DOHH2 (cell line): ENCODE results near the gene GRM4.

Experiments used
- H3F3A ChIP-seq: fragments of 200-600 bp; sonication (generic), shearing (Covaris generic); 2 replicates; pipeline ENCODE4 v1.6.0; 2016; ENCODE audit warnings: antibody characterized with exemption, mild to moderate bottlenecking; ENCODE audit not compliant: control insufficient read depth, insufficient read depth
- H3K27ac ChIP-seq: fragments of 200-600 bp; sonication (generic); 2 replicates; pipeline ENCODE4 v1.5.1; 2014; ENCODE audit warnings: low read depth, mild to moderate bottlenecking, low read length, moderate library complexity
- H3K27me3 ChIP-seq: fragments of 200-600 bp; sonication (generic); 2 replicates; pipeline ENCODE4 v1.6.1; 2014; ENCODE audit warnings: mild to moderate bottlenecking, low read length, mixed read lengths; ENCODE audit not compliant: control insufficient read depth
- H3K36me3 ChIP-seq: fragments of 200-600 bp; sonication (generic); 2 replicates; pipeline ENCODE4 v1.6.1; 2014; ENCODE audit warnings: mild to moderate bottlenecking, low read length, moderate library complexity, mixed read lengths; ENCODE audit not compliant: control insufficient read depth
- H3K4me1 ChIP-seq: fragments of 200-600 bp; sonication (generic); 2 replicates; pipeline ENCODE4 v1.6.1; 2014; ENCODE audit warnings: mild to moderate bottlenecking, low read length, mixed read lengths; ENCODE audit not compliant: control insufficient read depth
- H3K4me2 ChIP-seq: fragments of 200-600 bp; sonication (generic); 2 replicates; pipeline ENCODE4 v1.6.0; 2014; ENCODE audit warnings: mild to moderate bottlenecking, low read length, moderate library complexity
- H3K4me3 ChIP-seq: fragments of 200-600 bp; sonication (generic); 2 replicates; pipeline ENCODE4 v1.5.1; 2014; ENCODE audit warnings: mild to moderate bottlenecking, low read length, mixed read lengths
- H3K79me2 ChIP-seq: fragments of 200-600 bp; sonication (generic); 2 replicates; pipeline ENCODE4 v1.6.1; 2014; ENCODE audit warnings: mild to moderate bottlenecking, low read length, mixed read lengths; ENCODE audit not compliant: control insufficient read depth
- H3K9me2 ChIP-seq: fragments of 200-600 bp; sonication (generic); replicated peaks from 2 replicates; pipeline ENCODE4 v1.6.1; 2014; ENCODE audit warnings: mild to moderate bottlenecking, low read length, mixed read lengths; ENCODE audit not compliant: control insufficient read depth
- H3K9me3 ChIP-seq: fragments of 200-600 bp; sonication (generic); 2 replicates; pipeline ENCODE4 v1.6.1; 2014; ENCODE audit warnings: antibody characterized with exemption, low read length, mixed read lengths; ENCODE audit not compliant: control insufficient read depth, insufficient read depth
- H4K20me1 ChIP-seq: fragments of 200-600 bp; sonication (generic); 2 replicates; pipeline ENCODE4 v1.6.0; 2014; ENCODE audit warnings: low read depth, mild to moderate bottlenecking, antibody characterized with exemption, low read length, moderate library complexity; ENCODE audit not compliant: control insufficient read depth, insufficient read depth
- CTCF ChIP-seq: fragments of 200-600 bp; sonication (generic); IDR thresholded peaks from one replicate; pipeline ENCODE4 v1.5.1; 2014; ENCODE audit warnings: antibody characterized with exemption, mild to moderate bottlenecking, low read depth, low read length; ENCODE audit not compliant: poor library complexity, severe bottlenecking
- EZH2phosphoT487 ChIP-seq: fragments of 200-600 bp; sonication (generic); IDR thresholded peaks from 2 replicates; pipeline ENCODE4 v1.6.1; 2017; ENCODE audit warnings: borderline replicate concordance, mild to moderate bottlenecking, antibody characterized with exemption, low read length, moderate library complexity, mixed read lengths

GRM4 gene

GRCh38 chr6:33974030-33974429 lies 171.9 kb downstream of the GRM4 start:
- H3K27me3 ChIP-seq, result peaks cover 25% of the 10 kb centered on the region
- H3K4me3 ChIP-seq, result no peak overlapping the region
- H3K4me2 ChIP-seq, result no peak overlapping the region

GRCh38 chr6:33971580-33971979 lies 174.3 kb downstream of the GRM4 start:
- H3F3A ChIP-seq, result no peaks in the 10 kb centered on the region
- H3K4me1 ChIP-seq, result no peaks in the 10 kb centered on the region
- H3K27ac ChIP-seq, result no peak overlapping the region
- H3K4me3 ChIP-seq, result no peak overlapping the region
- no peaks in the 10 kb centered on the region for H3K36me3 ChIP-seq
- peaks cover 30% of the 10 kb centered on the region for H3K27me3 ChIP-seq
- TF ChIP-seq CTCF (no peak), EZH2phosphoT487 (no peak)
- H4K20me1 ChIP-seq, result no peaks in the 10 kb centered on the region
- no peaks in the 10 kb centered on the region for H3K79me2 ChIP-seq
- H3K4me2 ChIP-seq, result no peak overlapping the region
- H3K9me2 ChIP-seq, result no peaks in the 10 kb centered on the region
- H3K9me3 ChIP-seq, result no peaks in the 10 kb centered on the region

More at GRCh38 chr6:33974030-33974429, 171.9 kb downstream of the GRM4 start:
- Histone ChIP-seq H3K9me2 (no peaks in the 10 kb centered on the region), H3F3A (no peaks in the 10 kb centered on the region), H4K20me1 (no peaks in the 10 kb centered on the region), H3K36me3 (no peaks in the 10 kb centered on the region), H3K4me1 (no peaks in the 10 kb centered on the region), H3K9me3 (no peaks in the 10 kb centered on the region), H3K79me2 (no peaks in the 10 kb centered on the region), H3K27ac (no peak overlapping the region)
- TF ChIP-seq EZH2phosphoT487 (no peak), CTCF (no peak)
